Vagina (tissue), 2 donors: ENCODE results near the gene HTT-AS. TPM values are rescaled to one million over a fixed set of nuclear protein-coding genes. Genes with fewer than 3 reads are reported as not detected.

Experiments
- DNase-seq, 2 donors: peaks; one replicate each; pipeline ENCODE4 v3.0.0-alpha.2; 2017; ENCODE audit errors: extremely low spot score in 2 of 2
- H3K27ac ChIP-seq: fragments of 200-600 bp; sonication (generic); one replicate; pipeline ENCODE4 v1.5.1; 2019
- H3K27me3 ChIP-seq: fragments of 200-600 bp; sonication (generic); one replicate; pipeline ENCODE4 v1.5.1; 2019
- H3K36me3 ChIP-seq, 2 donors: fragments of 200-600 bp; sonication (generic); one replicate each; pipeline ENCODE4 v1.5.1; 2017 to 2019
- H3K4me1 ChIP-seq: fragments of 200-600 bp; sonication (generic); one replicate; pipeline ENCODE4 v1.5.1; 2019
- H3K4me3 ChIP-seq, 2 donors: fragments of 200-600 bp; sonication (generic); 1 replicate in 1 of 2; 2 replicates in 1 of 2; pipeline ENCODE4 v1.5.1; 2016 to 2019
- H3K9me3 ChIP-seq: fragments of 200-600 bp; sonication (generic); one replicate; pipeline ENCODE4 v1.5.1; 2019
- CTCF ChIP-seq, 3 experiments: fragments of 450-650 bp in 2 of 3; fragments of 200-600 bp in 1 of 3; sonication (generic) in 1 of 3; IDR thresholded peaks; one replicate each; pipeline ENCODE4 v1.5.1; 2017 to 2019; ENCODE audit warnings: antibody characterized with exemption in 3 of 3, mild to moderate bottlenecking in 2 of 3, moderate library complexity in 2 of 3
- POLR2A ChIP-seq, 2 donors: fragments of 450-650 bp; IDR thresholded peaks; one replicate each; pipeline ENCODE4 v1.6.1; 2017; ENCODE audit warnings: antibody characterized with exemption in 2 of 2, mild to moderate bottlenecking in 2 of 2, moderate library complexity in 2 of 2
- POLR2AphosphoS5 ChIP-seq, 2 donors: sonication (generic); formaldehyde crosslinking; IDR thresholded peaks; one replicate each; pipeline ENCODE4 v1.9.0; 2017; ENCODE audit warnings: antibody characterized with exemption in 2 of 2, mild to moderate bottlenecking in 2 of 2, low read depth in 1 of 2; ENCODE audit not compliant: insufficient read depth in 1 of 2
- intact Hi-C: fragments of 100-400 bp; cut with DNase I; formaldehyde crosslinking; loops from one replicate; pipeline ENCODE4 v1.15.1; 2023
- total RNA-seq: library from RNA; depleted of rRNA; stranded (reverse); fragments of >200 nt; gene quantifications from one replicate; pipeline ENCODE4 v1.2.3, GENCODE V29; 2016

HTT-AS gene
- total RNA-seq, 1 donor from 2014 or later, result not detected

DNA sequence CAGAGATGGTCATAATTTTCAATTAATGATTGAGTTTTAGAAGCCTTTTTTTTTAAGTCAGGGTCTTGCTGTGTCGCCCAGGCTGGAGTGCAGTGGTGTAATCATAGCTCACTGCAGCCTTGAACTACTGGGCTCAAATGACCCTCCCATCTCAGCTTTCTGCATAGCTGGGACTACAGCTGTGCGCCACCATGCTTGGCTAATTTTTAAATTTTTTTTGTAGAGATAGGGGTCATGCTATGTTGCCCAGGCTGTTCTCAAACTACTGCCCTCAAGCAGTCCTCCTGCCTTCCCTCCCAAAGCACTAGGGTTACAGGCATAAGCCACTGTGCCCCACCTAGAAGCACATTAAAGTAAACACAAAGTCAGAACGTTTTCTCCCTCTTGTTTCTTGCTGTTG, 51.7 kb downstream of the HTT-AS start:
- Histone ChIP-seq H3K36me3 (no peaks in the 10 kb centered on the region), H3K4me1 (no peaks in the 10 kb centered on the region), H3K9me3 (no peaks in the 10 kb centered on the region), H3K27ac (no peak overlapping the region), H3K27me3 (no peaks in the 10 kb centered on the region), H3K4me3 (no peak overlapping the region)
- TF ChIP-seq POLR2A (IDR thresholded peaks at IDR 0.05), result no peak
- TF ChIP-seq CTCF (IDR thresholded peaks at IDR 0.05), result no peak
- no peak for TF ChIP-seq POLR2AphosphoS5 (IDR thresholded peaks at IDR 0.05; ENCODE audit: insufficient read depth in 1 of 2, low read depth in 1 of 2)
- intact Hi-C loops, result no loop called here
- DNase-seq, result no peak

DNA sequence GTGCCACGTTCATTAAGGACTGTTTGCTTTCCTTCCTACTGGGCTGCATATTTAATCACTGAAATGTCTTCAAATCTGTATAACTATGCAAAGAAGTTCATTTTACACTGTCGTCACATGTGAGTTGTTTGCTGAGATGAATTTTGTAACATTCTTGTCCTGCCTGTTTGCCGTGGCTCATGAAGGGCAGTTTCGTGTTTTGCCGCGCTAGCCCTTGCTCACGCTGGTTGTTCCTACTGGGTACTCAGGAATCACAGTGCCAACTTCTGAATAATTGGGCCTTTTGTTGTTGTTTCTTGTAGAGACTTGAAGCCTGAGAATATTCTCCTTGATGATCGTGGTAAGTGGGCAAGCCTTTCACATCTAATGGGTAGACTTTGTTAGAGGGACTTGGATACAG, 52.2 kb downstream of the HTT-AS start:
- Histone ChIP-seq H3K9me3 (no peaks in the 10 kb centered on the region), H3K4me1 (no peaks in the 10 kb centered on the region), H3K27ac (no peak overlapping the region), H3K36me3 (no peaks in the 10 kb centered on the region), H3K27me3 (no peaks in the 10 kb centered on the region), H3K4me3 (no peak overlapping the region)
- TF ChIP-seq POLR2AphosphoS5 (IDR thresholded peaks at IDR 0.05; ENCODE audit: insufficient read depth in 1 of 2, low read depth in 1 of 2), result no peak
- TF ChIP-seq POLR2A (IDR thresholded peaks at IDR 0.05), result no peak
- intact Hi-C loops, result no loop called here
- no peak for DNase-seq

DNA sequence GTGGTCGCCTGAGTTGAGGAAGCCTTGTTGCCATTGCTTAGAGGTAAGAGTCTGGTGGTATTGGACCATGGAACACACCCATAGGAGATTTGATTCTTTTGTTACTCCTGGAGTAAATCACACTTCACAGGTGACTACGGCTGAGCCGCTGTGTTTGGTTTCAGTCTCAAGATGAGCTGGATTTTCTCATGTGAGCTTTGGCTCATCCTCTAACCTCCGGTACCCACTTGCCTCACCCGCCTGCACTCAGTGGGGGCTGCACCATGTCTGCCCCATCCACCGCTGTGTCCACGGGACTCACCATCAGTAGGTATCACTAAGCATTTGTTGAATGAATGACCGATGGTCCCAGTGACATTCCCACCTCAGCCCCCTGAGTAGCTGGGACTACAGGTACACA, 52.7 kb downstream of the HTT-AS start:
- Histone ChIP-seq H3K9me3 (no peaks in the 10 kb centered on the region), H3K4me3 (no peak overlapping the region), H3K27me3 (no peaks in the 10 kb centered on the region), H3K27ac (no peak overlapping the region), H3K4me1 (no peaks in the 10 kb centered on the region), H3K36me3 (no peaks in the 10 kb centered on the region)
- intact Hi-C loops, result no loop called here
- no peak for TF ChIP-seq POLR2A (IDR thresholded peaks at IDR 0.05)
- no peak for TF ChIP-seq CTCF (IDR thresholded peaks at IDR 0.05)
- no peak for TF ChIP-seq POLR2AphosphoS5 (IDR thresholded peaks at IDR 0.05; ENCODE audit: insufficient read depth in 1 of 2, low read depth in 1 of 2)
- no peak for DNase-seq

DNA sequence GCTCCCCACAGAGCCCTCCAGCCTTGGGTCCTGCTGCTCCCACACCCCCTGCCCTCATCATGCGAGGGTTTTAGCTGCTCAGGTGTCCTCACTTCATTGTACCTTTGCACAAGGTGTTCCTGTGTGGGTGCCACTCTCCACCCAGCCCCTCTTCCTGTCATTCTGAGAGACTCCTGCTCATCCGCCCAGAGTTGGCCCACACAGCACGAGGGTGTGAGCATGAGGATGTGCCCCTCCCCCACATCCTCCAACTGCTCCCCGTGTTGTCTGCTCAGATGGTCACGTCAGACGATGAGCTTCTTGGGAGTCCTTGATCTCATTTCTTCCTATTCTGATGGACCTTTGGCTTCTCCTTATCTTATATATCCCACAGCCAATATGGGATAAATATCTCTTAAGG, 53.2 kb downstream of the HTT-AS start:
- no peaks in the 10 kb centered on the region for H3K9me3 ChIP-seq
- DNase-seq, result no peak
- no peak overlapping the region for H3K4me3 ChIP-seq
- intact Hi-C loops, result no loop called here
- no peaks in the 10 kb centered on the region for H3K27me3 ChIP-seq
- H3K36me3 ChIP-seq, result no peaks in the 10 kb centered on the region
- no peak overlapping the region for H3K27ac ChIP-seq
- TF ChIP-seq POLR2AphosphoS5 (IDR thresholded peaks at IDR 0.05; ENCODE audit: insufficient read depth in 1 of 2, low read depth in 1 of 2) (no peak), CTCF (IDR thresholded peaks at IDR 0.05) (no peak), POLR2A (IDR thresholded peaks at IDR 0.05) (no peak)
- H3K4me1 ChIP-seq, result no peaks in the 10 kb centered on the region

DNA sequence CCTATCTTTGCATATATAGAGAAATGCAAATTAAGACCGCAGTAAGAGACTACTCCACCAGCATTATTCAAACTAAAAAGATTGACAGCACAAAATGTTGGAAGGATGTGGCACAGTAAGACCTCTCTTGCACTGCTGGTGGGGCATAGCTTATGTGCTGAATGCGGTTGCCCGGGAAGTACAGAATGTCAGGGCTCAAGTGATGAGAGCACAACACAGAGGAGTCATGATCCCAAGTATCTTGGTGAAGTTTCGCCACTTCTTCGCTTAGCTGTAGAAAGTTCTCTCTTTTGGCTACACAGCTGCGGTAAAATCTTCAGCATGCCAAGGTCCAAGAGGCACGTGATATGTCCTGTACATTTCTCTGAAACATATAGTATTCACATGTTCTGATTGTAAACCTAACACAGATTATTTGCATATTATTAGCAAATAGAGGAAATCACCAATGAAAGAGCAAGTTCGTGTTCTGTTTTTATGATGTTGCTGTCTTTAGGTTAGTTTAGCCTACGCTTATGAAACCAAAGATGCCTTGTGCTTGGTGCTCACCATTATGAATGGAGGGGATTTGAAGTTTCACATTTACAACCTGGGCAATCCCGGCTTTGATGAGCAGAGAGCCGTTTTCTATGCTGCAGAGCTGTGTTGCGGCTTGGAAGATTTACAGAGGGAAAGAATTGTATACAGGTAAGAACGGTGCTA, 55.0 kb downstream of the HTT-AS start:
- intact Hi-C loops, result no loop called here
- no peak overlapping the region for H3K27ac ChIP-seq
- H3K9me3 ChIP-seq, result no peaks in the 10 kb centered on the region
- no peaks in the 10 kb centered on the region for H3K36me3 ChIP-seq
- DNase-seq, result no peak
- no peaks in the 10 kb centered on the region for H3K27me3 ChIP-seq
- H3K4me3 ChIP-seq, result no peak overlapping the region
- TF ChIP-seq POLR2AphosphoS5 (IDR thresholded peaks at IDR 0.05; ENCODE audit: insufficient read depth in 1 of 2, low read depth in 1 of 2) (no peak), POLR2A (IDR thresholded peaks at IDR 0.05) (no peak), CTCF (IDR thresholded peaks at IDR 0.05) (no peak)
- no peaks in the 10 kb centered on the region for H3K4me1 ChIP-seq
